MCF 10A (cell line): ENCODE measurements around the gene TBL1Y. TPM values are rescaled to one million over a fixed set of nuclear protein-coding genes. Genes with fewer than 3 reads are reported as not detected.

ENCODE experiments used
- BruUV-seq: library from RNA; stranded (reverse); fragments of 400-500 nt; replicated peaks from 2 replicates; lab custom pipeline; 2021; lab: Mats Ljungman, UMichigan
- CTCF ChIA-PET: fragments of 300-600 bp; sonication (Branson Sonifier 250); formaldehyde crosslinking; extraction: SDS; loops from one replicate; lab custom pipeline; 2021; ENCODE audit warnings: antibody characterized with exemption, inconsistent platforms; lab: Yijun Ruan, JAX
- POLR2A ChIA-PET: fragments of 300-600, 350-650 bp; sonication (Branson Sonifier 250); formaldehyde crosslinking; extraction: SDS; loops from one replicate; lab custom pipeline; 2020; ENCODE audit warnings: antibody characterized with exemption, inconsistent platforms; lab: Yijun Ruan, JAX
- DNase-seq: peaks from one replicate; pipeline ENCODE4 v3.0.0-alpha.2; 2018; ENCODE audit not compliant: unreplicated experiment
- H3K27ac Mint-ChIP-seq: one replicate; pipeline ENCODE4 v1.8.0; 2022; ENCODE audit warnings: mild to moderate bottlenecking, low read depth, mixed read lengths; ENCODE audit not compliant: unreplicated experiment
- H3K27me3 Mint-ChIP-seq: one replicate; pipeline ENCODE4 v1.8.0; 2022; ENCODE audit warnings: mixed read lengths; ENCODE audit not compliant: insufficient read depth, unreplicated experiment
- H3K36me3 Mint-ChIP-seq: one replicate; pipeline ENCODE4 v1.8.0; 2022; ENCODE audit warnings: mild to moderate bottlenecking, moderate library complexity, mixed read lengths; ENCODE audit not compliant: insufficient read depth, unreplicated experiment
- H3K4me1 Mint-ChIP-seq: one replicate; pipeline ENCODE4 v1.8.0; 2022; ENCODE audit warnings: mixed read lengths; ENCODE audit not compliant: insufficient read depth, unreplicated experiment
- H3K4me3 Mint-ChIP-seq: one replicate; pipeline ENCODE4 v1.8.0; 2022; ENCODE audit warnings: mild to moderate bottlenecking, moderate library complexity, mixed read lengths; ENCODE audit not compliant: unreplicated experiment
- H3K9me3 Mint-ChIP-seq: one replicate; pipeline ENCODE4 v1.8.0; 2022; ENCODE audit warnings: mixed read lengths; ENCODE audit not compliant: unreplicated experiment
- CTCF ChIP-seq: fragments of 200-600 bp; IDR thresholded peaks from one replicate; pipeline ENCODE4 v1.8.0; 2022; ENCODE audit warnings: antibody characterized with exemption, mild to moderate bottlenecking; ENCODE audit not compliant: unreplicated experiment
- intact Hi-C: fragments of 100-400 bp; cut with micrococcal nuclease; formaldehyde crosslinking; loops from 2 replicates; pipeline ENCODE4 v1.14.1; 2022
- total RNA-seq: library from RNA; stranded (reverse); gene quantifications from 2 replicates; pipeline ENCODE4 v1.2.3, GENCODE V29; 2022

TBL1Y gene
- total RNA-seq, 1 experiment from 2014 or later, result not detected

- Mint-ChIP-seq H3K4me1 (no peaks in the 10 kb centered on the region), H3K36me3 (no peaks in the 10 kb centered on the region), H3K9me3 (no peaks in the 10 kb centered on the region), H3K27me3 (no peaks in the 10 kb centered on the region), H3K4me3 (no peak overlapping the region), H3K27ac (no peak overlapping the region)
- no TSS peak for BruUV-seq
- no peak for DNase-seq
- POLR2A ChIA-PET, result no interaction called here
- no peak for TF ChIP-seq CTCF
- CTCF ChIA-PET, result no interaction called here
- intact Hi-C loops, result no loop called here
Observed at GRCh38 chrY:7007911-7008310, 97.4 kb downstream of the TBL1Y start.

GRCh38 chrY:7008578-7009355 is 98.3 kb downstream of the TBL1Y start:
- H3K36me3 Mint-ChIP-seq, result no peaks in the 10 kb centered on the region
- ChIA-PET CTCF (no interaction called here), POLR2A (no interaction called here)
- BruUV-seq, result no TSS peak
- no peak for DNase-seq
- intact Hi-C loops, result no loop called here
- H3K27me3 Mint-ChIP-seq, result no peaks in the 10 kb centered on the region
- H3K27ac Mint-ChIP-seq, result no peak overlapping the region
- no peak for TF ChIP-seq CTCF
- no peaks in the 10 kb centered on the region for H3K9me3 Mint-ChIP-seq
- no peak overlapping the region for H3K4me3 Mint-ChIP-seq
- H3K4me1 Mint-ChIP-seq, result no peaks in the 10 kb centered on the region

GRCh38 chrY:7013051-7013450 is 102.6 kb downstream of the TBL1Y start:
- H3K4me3 Mint-ChIP-seq, result no peak overlapping the region
- no peak for DNase-seq
- no peaks in the 10 kb centered on the region for H3K27me3 Mint-ChIP-seq
- no peaks in the 10 kb centered on the region for H3K36me3 Mint-ChIP-seq
- POLR2A ChIA-PET, result no interaction called here
- CTCF ChIA-PET, result no interaction called here
- intact Hi-C loops, result no loop called here
- no peak for TF ChIP-seq CTCF
- no peaks in the 10 kb centered on the region for H3K9me3 Mint-ChIP-seq
- H3K4me1 Mint-ChIP-seq, result no peaks in the 10 kb centered on the region
- BruUV-seq, result no TSS peak
- H3K27ac Mint-ChIP-seq, result no peak overlapping the region

GRCh38 chrY:7016521-7016920 is 106.0 kb downstream of the TBL1Y start:
- no TSS peak for BruUV-seq
- intact Hi-C loops, result no loop called here
- ChIA-PET POLR2A (no interaction called here), CTCF (no interaction called here)
- Mint-ChIP-seq H3K4me3 (no peak overlapping the region), H3K36me3 (no peaks in the 10 kb centered on the region), H3K27ac (no peak overlapping the region), H3K4me1 (no peaks in the 10 kb centered on the region), H3K9me3 (no peaks in the 10 kb centered on the region), H3K27me3 (no peaks in the 10 kb centered on the region)
- DNase-seq, result no peak
- TF ChIP-seq CTCF, result no peak
